Measurements from ENCODE around the gene KAZALD1. TPM values are rescaled to one million over a fixed set of nuclear protein-coding genes. Genes with fewer than 3 reads are reported as not detected.

The KAZALD1 gene
- polyA plus RNA-seq, 1 donor = 29.0 TPM

DNA sequence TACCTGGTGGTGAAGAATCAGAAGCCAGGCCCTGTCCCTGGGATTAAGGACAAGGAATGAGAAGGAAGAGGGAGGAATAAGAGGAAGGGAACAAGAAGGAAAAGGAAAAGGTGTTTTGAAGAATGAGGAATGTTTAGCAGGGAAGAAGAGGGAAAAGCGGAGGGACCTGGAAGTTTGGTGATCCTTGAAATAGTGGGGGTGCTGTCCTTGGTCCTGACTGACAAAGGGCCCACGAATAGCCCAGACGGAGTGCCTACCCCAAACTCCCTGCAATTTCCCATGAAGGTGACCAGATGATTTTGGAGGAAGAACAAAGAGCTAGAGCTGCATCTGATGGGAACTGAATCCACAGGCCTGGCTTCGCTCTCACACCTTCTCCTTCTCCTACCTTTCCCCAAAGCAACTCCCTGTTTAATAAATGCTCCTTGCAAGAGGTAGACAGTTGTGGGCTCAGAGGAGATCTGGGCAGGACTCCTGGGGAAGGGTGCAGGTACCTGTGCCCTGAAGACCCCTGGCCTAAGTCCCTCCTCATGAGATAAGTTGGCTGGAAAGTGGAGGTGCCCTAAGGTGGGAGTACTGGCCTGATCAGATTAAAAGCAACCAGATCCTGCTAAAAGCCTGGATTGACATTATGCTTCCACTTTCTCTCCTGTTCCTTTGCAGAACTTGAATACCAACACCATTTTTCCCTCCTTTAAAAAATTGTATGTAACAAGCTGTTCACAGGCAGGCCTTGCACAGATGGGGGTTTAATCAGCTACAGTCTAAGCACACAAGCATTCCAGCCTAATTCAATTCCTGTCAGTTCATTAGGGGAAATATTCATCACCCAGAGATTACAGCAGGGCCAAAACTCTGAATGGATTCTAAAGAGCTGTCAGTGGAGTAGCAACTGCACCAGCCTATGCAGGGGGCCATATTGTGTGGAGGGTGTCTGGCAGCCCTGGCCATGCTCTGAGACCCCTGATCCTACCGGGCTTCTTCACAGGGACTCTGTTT lies 19.4 kb downstream of the KAZALD1 start:
- H3K36me3 ChIP-seq (ENCODE audit: control insufficient read depth, insufficient read depth, low read length) = no peaks in the 10 kb centered on the region
- no peak for DNase-seq
- no peaks in the 10 kb centered on the region for H3K9me3 ChIP-seq (ENCODE audit: control insufficient read depth, low read depth, low read length)
- peaks cover 72% of the 10 kb centered on the region for H3K27me3 ChIP-seq (ENCODE audit: control insufficient read depth, insufficient read depth, low read length)
- H3K4me1 ChIP-seq (ENCODE audit: control insufficient read depth, insufficient read depth, low read length) = no peaks in the 10 kb centered on the region
- WGBS (ENCODE audit: insufficient coverage, low lambda C conversion rate) = no CpG with 5 or more reads among the region's 5 CpGs
- no peak overlapping the region for H3K4me3 ChIP-seq (ENCODE audit: low read length)
- no peak overlapping the region for H3K27ac ChIP-seq (ENCODE audit: low read length)

DNA sequence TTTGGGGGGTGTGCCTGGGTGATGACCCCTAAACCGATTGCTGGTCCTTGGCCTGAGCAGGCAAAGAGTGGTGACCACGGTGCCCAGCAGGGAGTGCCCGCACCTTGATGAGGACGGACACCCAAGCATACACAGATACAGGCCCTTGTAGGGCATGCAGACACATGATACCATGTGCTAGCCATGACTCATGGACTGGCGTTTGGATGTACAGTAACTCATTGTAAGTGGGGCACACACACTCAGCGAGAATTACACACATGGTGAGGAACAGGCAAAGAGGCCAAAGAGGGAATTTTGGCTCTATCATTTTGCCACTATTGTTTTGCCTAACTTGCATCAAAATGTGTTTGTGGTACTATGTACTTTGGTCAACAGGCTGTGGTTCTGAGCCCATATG lies 24.1 kb downstream of the KAZALD1 start:
- no peak for DNase-seq
- no CpG with 5 or more reads among the region's 6 CpGs for WGBS (ENCODE audit: insufficient coverage, low lambda C conversion rate)
- H3K4me1 ChIP-seq (ENCODE audit: control insufficient read depth, insufficient read depth, low read length) = peaks cover 8% of the 10 kb centered on the region
- peaks cover 87% of the 10 kb centered on the region for H3K27me3 ChIP-seq (ENCODE audit: control insufficient read depth, insufficient read depth, low read length)
- no peak overlapping the region for H3K4me3 ChIP-seq (ENCODE audit: low read length)
- no peaks in the 10 kb centered on the region for H3K36me3 ChIP-seq (ENCODE audit: control insufficient read depth, insufficient read depth, low read length)
- no peaks in the 10 kb centered on the region for H3K9me3 ChIP-seq (ENCODE audit: control insufficient read depth, low read depth, low read length)
- H3K27ac ChIP-seq (ENCODE audit: low read length) = no peak overlapping the region

DNA sequence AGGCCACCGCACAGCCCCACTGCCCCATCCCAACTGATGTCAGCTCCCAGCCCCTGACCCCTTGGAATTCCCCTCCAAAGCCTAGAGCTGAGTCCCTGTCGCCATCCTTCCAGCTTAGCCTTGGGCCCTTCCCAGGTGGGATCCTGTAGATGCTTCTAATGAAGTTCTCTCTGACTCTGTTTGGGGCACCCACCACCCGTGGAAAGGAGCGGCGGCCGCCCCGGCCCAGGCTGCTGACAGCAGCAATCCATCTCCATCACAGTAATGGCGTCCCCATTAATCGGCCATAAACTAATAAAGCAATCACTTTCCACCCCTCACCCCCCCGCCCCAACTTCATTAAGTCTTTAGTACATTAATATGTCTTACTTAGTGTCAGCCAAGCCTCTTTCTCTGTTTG lies 25.6 kb downstream of the KAZALD1 start:
- DNase-seq = no peak
- Histone ChIP-seq H3K36me3 (ENCODE audit: control insufficient read depth, insufficient read depth, low read length) (no peaks in the 10 kb centered on the region), H3K9me3 (ENCODE audit: control insufficient read depth, low read depth, low read length) (no peaks in the 10 kb centered on the region), H3K27me3 (ENCODE audit: control insufficient read depth, insufficient read depth, low read length) (peaks cover 93% of the 10 kb centered on the region), H3K4me1 (ENCODE audit: control insufficient read depth, insufficient read depth, low read length) (peaks cover 8% of the 10 kb centered on the region), H3K4me3 (ENCODE audit: low read length) (no peak overlapping the region), H3K27ac (ENCODE audit: low read length) (no peak overlapping the region)
- no CpG with 5 or more reads among the region's 10 CpGs for WGBS (ENCODE audit: insufficient coverage, low lambda C conversion rate)

DNA sequence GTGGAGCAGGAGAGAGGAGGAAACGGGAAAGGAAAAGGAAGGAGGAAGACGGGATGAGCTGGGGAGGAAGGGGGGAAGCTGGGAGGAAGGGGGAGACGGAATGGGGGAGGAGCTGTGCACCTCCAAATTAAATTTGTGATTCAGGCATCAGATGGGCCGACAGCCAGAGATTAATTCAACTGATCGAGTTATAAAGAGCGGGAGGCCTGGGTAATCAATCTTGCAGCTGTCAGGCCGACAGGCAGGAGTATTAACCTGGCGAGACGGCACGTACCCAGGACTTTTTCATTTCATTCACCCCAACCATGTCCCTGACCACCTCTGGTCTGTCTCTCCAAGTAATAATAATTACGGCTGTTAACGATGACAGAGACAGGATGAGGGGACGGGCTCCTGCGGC lies 26.2 kb downstream of the KAZALD1 start:
- Histone ChIP-seq H3K9me3 (ENCODE audit: control insufficient read depth, low read depth, low read length) (no peaks in the 10 kb centered on the region), H3K27me3 (ENCODE audit: control insufficient read depth, insufficient read depth, low read length) (peaks cover 94% of the 10 kb centered on the region), H3K36me3 (ENCODE audit: control insufficient read depth, insufficient read depth, low read length) (no peaks in the 10 kb centered on the region), H3K27ac (ENCODE audit: low read length) (no peak overlapping the region), H3K4me3 (ENCODE audit: low read length) (no peak overlapping the region), H3K4me1 (ENCODE audit: control insufficient read depth, insufficient read depth, low read length) (peaks cover 8% of the 10 kb centered on the region)
- no peak for DNase-seq
- no CpG with 5 or more reads among the region's 14 CpGs for WGBS (ENCODE audit: insufficient coverage, low lambda C conversion rate)

DNA sequence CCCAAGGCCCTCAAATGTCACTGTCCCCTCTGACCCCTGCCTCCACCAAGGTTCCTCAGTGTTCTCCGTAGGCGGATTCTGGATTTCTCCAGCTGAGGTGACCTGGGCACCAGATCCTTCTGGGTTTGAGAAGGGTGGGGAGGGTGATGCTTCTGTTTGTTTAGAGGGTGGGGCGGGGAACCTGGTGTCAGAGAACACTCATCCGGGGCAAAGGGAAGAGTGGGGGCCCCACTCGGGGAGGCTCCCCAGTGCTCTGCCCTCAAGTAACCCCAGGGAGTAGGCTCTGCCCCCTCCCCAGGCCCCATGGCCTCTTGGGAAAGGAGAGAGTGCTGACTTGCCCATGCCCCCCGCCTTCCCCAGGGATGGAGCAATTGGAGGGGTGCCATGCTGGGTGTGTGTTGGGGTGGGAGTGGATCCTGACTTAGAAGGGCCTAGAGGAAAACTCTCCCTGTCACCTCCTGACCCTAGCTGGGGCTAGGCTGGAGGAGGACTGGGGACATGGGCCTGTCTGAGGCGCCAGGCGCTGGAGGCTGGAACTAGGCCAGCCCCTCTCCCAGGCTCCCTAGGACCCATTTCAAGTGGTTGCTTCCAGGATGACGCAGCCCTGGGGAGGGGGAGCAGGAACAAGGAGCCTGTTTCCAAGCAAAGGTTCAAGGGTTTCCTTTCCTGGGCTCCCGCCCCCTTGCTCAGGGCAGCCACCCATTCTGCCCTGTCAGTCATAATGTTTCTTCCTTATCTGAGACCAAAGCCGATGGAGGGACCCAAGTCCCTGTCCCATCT lies 27.9 kb downstream of the KAZALD1 start:
- peaks cover 96% of the 10 kb centered on the region for H3K27me3 ChIP-seq (ENCODE audit: control insufficient read depth, insufficient read depth, low read length)
- no peak overlapping the region for H3K27ac ChIP-seq (ENCODE audit: low read length)
- no peak overlapping the region for H3K4me3 ChIP-seq (ENCODE audit: low read length)
- DNase-seq = no peak
- no peaks in the 10 kb centered on the region for H3K36me3 ChIP-seq (ENCODE audit: control insufficient read depth, insufficient read depth, low read length)
- peaks cover 8% of the 10 kb centered on the region for H3K4me1 ChIP-seq (ENCODE audit: control insufficient read depth, insufficient read depth, low read length)
- H3K9me3 ChIP-seq (ENCODE audit: control insufficient read depth, low read depth, low read length) = no peaks in the 10 kb centered on the region
- WGBS (ENCODE audit: insufficient coverage, low lambda C conversion rate) = no CpG with 5 or more reads among the region's 11 CpGs

DNA sequence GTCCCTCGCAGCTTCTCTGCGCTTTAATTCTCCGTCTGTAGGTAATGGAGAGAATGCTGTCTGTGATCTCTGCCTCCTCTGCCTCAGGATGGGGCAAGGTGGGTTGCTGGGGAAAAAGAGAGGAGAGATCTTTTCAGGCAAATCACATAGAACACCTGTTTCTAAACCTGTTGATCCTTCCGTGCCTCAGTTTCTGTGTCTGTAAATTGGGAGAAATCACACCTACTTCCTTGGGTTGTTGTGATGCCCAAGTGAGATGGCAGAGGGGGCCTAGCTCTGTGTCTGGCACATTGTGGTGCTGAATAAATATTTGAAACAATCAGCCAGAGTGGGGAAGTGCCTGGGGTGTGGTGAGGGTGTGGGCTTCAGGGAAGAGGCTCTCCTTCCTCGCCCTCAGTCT lies 28.8 kb downstream of the KAZALD1 start:
- Histone ChIP-seq H3K27me3 (ENCODE audit: control insufficient read depth, insufficient read depth, low read length) (peaks cover 87% of the 10 kb centered on the region), H3K4me1 (ENCODE audit: control insufficient read depth, insufficient read depth, low read length) (peaks cover 8% of the 10 kb centered on the region), H3K36me3 (ENCODE audit: control insufficient read depth, insufficient read depth, low read length) (no peaks in the 10 kb centered on the region), H3K27ac (ENCODE audit: low read length) (no peak overlapping the region), H3K9me3 (ENCODE audit: control insufficient read depth, low read depth, low read length) (no peaks in the 10 kb centered on the region), H3K4me3 (ENCODE audit: low read length) (no peak overlapping the region)
- WGBS (ENCODE audit: insufficient coverage, low lambda C conversion rate) = 100% methylated on average over 1 of the region's 5 CpGs
- no peak for DNase-seq

DNA sequence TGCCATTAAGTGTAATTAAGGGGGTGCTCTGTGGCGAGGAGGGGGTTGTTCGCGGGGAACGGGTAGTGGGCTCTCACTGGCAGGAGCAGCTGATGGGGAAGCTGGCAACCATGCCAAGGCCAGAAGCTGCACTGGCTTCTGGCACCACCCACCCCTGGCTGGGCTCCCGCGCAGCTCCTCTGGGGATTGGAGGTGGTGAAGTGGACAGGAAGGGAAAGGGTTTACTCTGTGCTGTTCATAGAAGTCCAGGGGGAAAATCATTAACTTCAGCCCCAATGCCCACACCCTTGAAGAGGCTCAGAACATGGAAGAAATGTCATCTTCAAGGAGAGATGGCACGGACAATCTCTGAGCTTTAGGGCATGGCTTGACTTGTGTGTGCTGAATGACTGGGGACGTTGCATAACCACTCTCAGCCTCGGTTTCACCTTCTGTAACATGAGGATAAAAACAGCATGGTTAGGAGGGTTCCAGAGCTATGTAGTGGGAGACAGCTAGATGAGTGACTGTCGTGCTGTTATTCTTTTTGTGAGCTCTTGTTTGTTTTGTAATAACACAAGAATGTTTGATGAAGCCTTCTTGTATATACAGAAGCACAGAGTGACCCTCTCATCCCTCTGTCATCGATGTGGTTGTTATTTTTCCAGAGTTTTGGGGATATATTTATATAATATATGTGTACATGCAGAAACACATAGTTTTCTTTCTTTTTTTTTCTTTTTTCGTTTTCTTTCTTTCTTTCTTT lies 29.9 kb downstream of the KAZALD1 start:
- no peak for DNase-seq
- no peaks in the 10 kb centered on the region for H3K9me3 ChIP-seq (ENCODE audit: control insufficient read depth, low read depth, low read length)
- H3K36me3 ChIP-seq (ENCODE audit: control insufficient read depth, insufficient read depth, low read length) = no peaks in the 10 kb centered on the region
- H3K27me3 ChIP-seq (ENCODE audit: control insufficient read depth, insufficient read depth, low read length) = peaks cover 82% of the 10 kb centered on the region
- no peak overlapping the region for H3K4me3 ChIP-seq (ENCODE audit: low read length)
- H3K4me1 ChIP-seq (ENCODE audit: control insufficient read depth, insufficient read depth, low read length) = peaks cover 8% of the 10 kb centered on the region
- no peak overlapping the region for H3K27ac ChIP-seq (ENCODE audit: low read length)
- WGBS (ENCODE audit: insufficient coverage, low lambda C conversion rate) = 33% methylated on average over 1 of the region's 12 CpGs

DNA sequence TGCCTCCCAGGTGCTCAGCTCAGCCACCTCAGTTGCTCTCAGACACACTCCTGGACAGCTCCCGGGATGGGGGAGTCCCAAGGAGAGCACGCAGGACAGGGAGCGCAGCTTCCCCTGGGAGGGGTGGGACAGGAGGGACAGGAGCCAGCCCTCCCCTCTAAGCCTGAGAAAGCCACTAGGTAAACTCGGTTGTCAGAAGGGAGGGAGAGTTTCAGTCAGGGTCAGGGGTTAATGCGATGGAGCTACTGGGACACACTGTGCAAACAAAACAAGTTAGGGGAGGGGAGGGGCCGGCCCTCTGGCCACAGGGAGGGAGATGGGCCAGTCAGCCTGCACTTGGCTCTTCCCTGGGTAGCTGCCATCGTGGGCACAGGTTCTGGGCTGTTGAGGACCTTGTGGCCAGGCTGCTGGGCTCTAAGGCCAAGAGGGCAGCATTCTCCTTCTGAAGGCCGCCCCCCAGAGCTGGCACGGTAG lies 31.1 kb downstream of the KAZALD1 start:
- peaks cover 82% of the 10 kb centered on the region for H3K27me3 ChIP-seq (ENCODE audit: control insufficient read depth, insufficient read depth, low read length)
- no peak for DNase-seq
- no peaks in the 10 kb centered on the region for H3K36me3 ChIP-seq (ENCODE audit: control insufficient read depth, insufficient read depth, low read length)
- no peak overlapping the region for H3K4me3 ChIP-seq (ENCODE audit: low read length)
- no peaks in the 10 kb centered on the region for H3K9me3 ChIP-seq (ENCODE audit: control insufficient read depth, low read depth, low read length)
- H3K27ac ChIP-seq (ENCODE audit: low read length) = no peak overlapping the region
- no CpG with 5 or more reads among the region's 9 CpGs for WGBS (ENCODE audit: insufficient coverage, low lambda C conversion rate)
- H3K4me1 ChIP-seq (ENCODE audit: control insufficient read depth, insufficient read depth, low read length) = peaks cover 8% of the 10 kb centered on the region

DNA sequence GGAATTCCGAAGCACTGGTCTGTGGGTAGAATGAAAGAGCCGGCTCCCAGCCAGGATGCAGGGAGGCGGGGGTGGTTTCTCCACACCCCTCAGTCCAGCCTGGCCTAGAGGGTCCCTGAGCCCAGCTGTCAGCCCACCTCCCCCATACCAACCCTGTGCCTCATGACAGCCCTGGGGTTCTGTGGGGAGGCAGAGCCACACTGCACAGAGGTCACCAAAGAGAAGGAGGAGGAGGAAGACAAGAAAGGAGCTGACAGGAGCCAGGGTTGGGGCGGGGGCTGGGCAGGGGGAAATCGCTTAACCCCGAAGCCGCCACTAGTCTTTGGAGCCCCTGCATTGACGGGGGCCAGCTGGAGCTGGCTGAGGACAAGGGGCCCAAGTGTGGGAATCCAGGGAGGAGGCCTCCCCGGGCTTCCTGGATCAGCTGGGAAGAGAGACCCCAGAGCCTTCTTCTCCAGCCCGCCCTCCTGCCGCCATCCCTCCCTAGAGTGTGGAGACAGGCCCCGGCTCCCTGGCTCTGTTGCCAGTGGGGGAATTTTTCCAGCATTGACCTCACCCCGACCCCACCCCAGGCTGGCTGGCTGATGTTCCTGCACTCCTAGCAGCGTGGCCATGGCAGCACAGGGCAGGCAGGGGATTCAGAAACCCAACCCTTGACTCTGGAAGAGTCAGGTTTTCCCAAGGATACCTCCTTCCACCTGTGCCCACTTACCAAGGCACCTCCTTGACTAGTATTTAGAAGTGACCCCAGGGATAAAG lies 32.5 kb downstream of the KAZALD1 start:
- no peak overlapping the region for H3K27ac ChIP-seq (ENCODE audit: low read length)
- no peak overlapping the region for H3K4me3 ChIP-seq (ENCODE audit: low read length)
- peaks cover 76% of the 10 kb centered on the region for H3K27me3 ChIP-seq (ENCODE audit: control insufficient read depth, insufficient read depth, low read length)
- DNase-seq = no peak
- H3K9me3 ChIP-seq (ENCODE audit: control insufficient read depth, low read depth, low read length) = no peaks in the 10 kb centered on the region
- no CpG with 5 or more reads among the region's 14 CpGs for WGBS (ENCODE audit: insufficient coverage, low lambda C conversion rate)
- no peaks in the 10 kb centered on the region for H3K36me3 ChIP-seq (ENCODE audit: control insufficient read depth, insufficient read depth, low read length)
- peaks cover 8% of the 10 kb centered on the region for H3K4me1 ChIP-seq (ENCODE audit: control insufficient read depth, insufficient read depth, low read length)

All from large intestine (tissue), 3 donors.